CD4-positive, alpha-beta T cell (primary cell): ENCODE measurements around the gene DOLPP1. TPM values are rescaled to one million over a fixed set of nuclear protein-coding genes. Genes with fewer than 3 reads are reported as not detected.
A peak's percentile ranks its signal among the peaks of the same experiment; 100 is the strongest.

ENCODE experiments used
- ATAC-seq: fragments of 200-7000 bp; cut with Tn5 transposase; one replicate; pipeline ENCODE4 v1.10.0; 2022; ENCODE audit warnings: mild to moderate bottlenecking; ENCODE audit not compliant: poor library complexity
- CTCF ChIA-PET: fragments of 350-600 bp; sonication (Branson Sonifier 250); formaldehyde crosslinking; loops from one replicate; lab custom pipeline; 2021; ENCODE audit warnings: antibody characterized with exemption, inconsistent platforms; lab: Charles Lee
- POLR2A ChIA-PET: fragments of 350-600 bp; sonication (Branson Sonifier 250); formaldehyde crosslinking; loops from one replicate; lab custom pipeline; 2021; ENCODE audit warnings: antibody characterized with exemption, inconsistent platforms; lab: Charles Lee
- DNase-seq, 14 experiments: peaks; one replicate each; pipeline ENCODE4 v3.0.0-alpha.2; 2013 to 2020; ENCODE audit warnings: mixed read lengths in 2 of 14
- H3K27ac ChIP-seq, 2 donors: one replicate each; pipeline versions ENCODE4 v1.5.1 to v1.7.0; 2013; ENCODE audit warnings: low read length in 2 of 2, low read depth in 1 of 2, mild to moderate bottlenecking in 1 of 2
- H3K27me3 ChIP-seq, 2 experiments: 1 replicate in 1 of 2; 2 replicates in 1 of 2; pipeline versions ENCODE4 v1.6.1 to v1.7.0; 2013; ENCODE audit warnings: low read length in 2 of 2, control low read depth in 1 of 2, mild to moderate bottlenecking in 1 of 2, moderate library complexity in 1 of 2; ENCODE audit not compliant: insufficient read depth in 2 of 2, control insufficient read depth in 1 of 2
- H3K36me3 ChIP-seq: one replicate; pipeline ENCODE4 v1.6.1; 2013; ENCODE audit warnings: low read length, control low read depth; ENCODE audit not compliant: insufficient read depth
- H3K4me1 ChIP-seq: one replicate; pipeline ENCODE4 v1.6.1; 2013; ENCODE audit warnings: low read length, control low read depth; ENCODE audit not compliant: insufficient read depth
- H3K4me3 ChIP-seq: one replicate; pipeline ENCODE4 v1.5.1; 2013; ENCODE audit warnings: mild to moderate bottlenecking, low read length, moderate library complexity
- H3K9me3 ChIP-seq, 2 experiments: 1 replicate in 1 of 2; 2 replicates in 1 of 2; pipeline versions ENCODE4 v1.6.1 to v1.7.0; 2013; ENCODE audit warnings: low read length in 2 of 2, mild to moderate bottlenecking in 2 of 2, control low read depth in 1 of 2, moderate library complexity in 1 of 2; ENCODE audit not compliant: control insufficient read depth in 1 of 2, insufficient read depth in 1 of 2
- H3K27ac Mint-ChIP-seq: one replicate; pipeline ENCODE4 v1.8.0; 2020; ENCODE audit warnings: mixed read lengths
- H3K27me3 Mint-ChIP-seq: one replicate; pipeline ENCODE4 v1.8.0; 2021; ENCODE audit warnings: mixed read lengths
- H3K36me3 Mint-ChIP-seq: one replicate; pipeline ENCODE4 v1.8.0; 2021; ENCODE audit warnings: low read depth, mixed read lengths
- H3K4me1 Mint-ChIP-seq: one replicate; pipeline ENCODE4 v1.8.0; 2021; ENCODE audit warnings: low read depth, mixed read lengths
- H3K4me3 Mint-ChIP-seq: one replicate; pipeline ENCODE4 v1.8.0; 2020; ENCODE audit warnings: mild to moderate bottlenecking, mixed read lengths
- H3K9me3 Mint-ChIP-seq: one replicate; pipeline ENCODE4 v1.8.0; 2020; ENCODE audit warnings: mixed read lengths
- intact Hi-C, 2 experiments: fragments of 100-400 bp; cut with DNase I in 1 of 2; cut with micrococcal nuclease in 1 of 2; formaldehyde crosslinking; loops; one replicate each; pipeline versions ENCODE4 v1.15.1 to v1.9.0; 2023 to 2025; cut with DNase I, micrococcal nuclease
- total RNA-seq, 174 experiments: library from RNA in 2 of 174; stranded (reverse) in 2 of 174; gene quantifications; one replicate each; pipeline ENCODE4 v1.2.3 and lab custom pipeline; 2021 to 2026
- TF ChIP-seq, protein P1 (sequence below): fragments of 200-600 bp; IDR thresholded peaks from one replicate; pipeline ENCODE4 v1.8.0; 2022; ENCODE audit warnings: antibody characterized with exemption, mild to moderate bottlenecking

Gene DOLPP1
- total RNA-seq, 2 experiments from 2014 or later = 2.7 to 3.6 TPM

DNA sequence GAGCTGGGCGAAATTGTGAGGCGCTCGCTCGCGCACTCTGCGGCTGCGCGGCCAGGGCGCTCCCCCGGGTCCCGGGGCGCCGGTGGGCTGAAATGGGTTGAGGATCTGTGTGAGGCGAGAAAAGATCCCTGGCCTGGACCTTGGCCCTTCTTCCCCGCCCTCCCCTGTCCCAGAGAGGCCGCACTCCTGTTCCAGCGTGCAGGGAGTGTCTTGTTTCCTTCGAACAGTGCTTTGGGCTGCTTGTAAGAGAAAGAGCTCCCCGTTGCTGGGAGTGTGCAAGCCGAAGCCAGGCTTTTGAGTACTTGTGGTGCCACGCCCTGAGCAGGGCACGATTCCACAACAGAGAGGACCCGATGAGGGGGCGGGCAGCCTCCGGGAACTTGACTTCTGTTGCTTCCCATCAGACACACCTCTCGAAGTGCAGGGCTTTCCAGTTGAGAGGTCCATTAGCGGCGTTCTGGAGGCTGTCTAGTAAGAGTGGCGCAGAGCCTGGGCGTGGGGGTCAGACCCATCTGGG lies 535 bp downstream of the DOLPP1 start:
- Histone ChIP-seq H3K9me3 (no peaks in the 10 kb centered on the region), H3K27me3 (no peaks in the 10 kb centered on the region), H3K36me3 (peaks cover 22% of the 10 kb centered on the region), H3K4me3 (peak overlapping the region; percentile 91), H3K27ac (peak overlapping the region; percentile 57), H3K4me1 (peaks cover 39% of the 10 kb centered on the region)
- ATAC-seq (no peak), DNase-seq (no peak)
- Mint-ChIP-seq H3K27me3 (no peaks in the 10 kb centered on the region), H3K4me3 (peak overlapping the region; percentile 96), H3K4me1 (peaks cover 29% of the 10 kb centered on the region), H3K36me3 (peaks cover 7% of the 10 kb centered on the region), H3K9me3 (no peaks in the 10 kb centered on the region), H3K27ac (peak overlapping the region; percentile 81)
- POLR2A ChIA-PET = interaction anchor here (0.8 to 2.4 kb wide), 9 partner anchors 9 to 543 kb away, joined by 3 to 25 read pairs (median 4); partner anchors contain the start of genes CRAT, MIGA2, PTPA and SH3GLB2
- TF ChIP-seq, protein P1, sequence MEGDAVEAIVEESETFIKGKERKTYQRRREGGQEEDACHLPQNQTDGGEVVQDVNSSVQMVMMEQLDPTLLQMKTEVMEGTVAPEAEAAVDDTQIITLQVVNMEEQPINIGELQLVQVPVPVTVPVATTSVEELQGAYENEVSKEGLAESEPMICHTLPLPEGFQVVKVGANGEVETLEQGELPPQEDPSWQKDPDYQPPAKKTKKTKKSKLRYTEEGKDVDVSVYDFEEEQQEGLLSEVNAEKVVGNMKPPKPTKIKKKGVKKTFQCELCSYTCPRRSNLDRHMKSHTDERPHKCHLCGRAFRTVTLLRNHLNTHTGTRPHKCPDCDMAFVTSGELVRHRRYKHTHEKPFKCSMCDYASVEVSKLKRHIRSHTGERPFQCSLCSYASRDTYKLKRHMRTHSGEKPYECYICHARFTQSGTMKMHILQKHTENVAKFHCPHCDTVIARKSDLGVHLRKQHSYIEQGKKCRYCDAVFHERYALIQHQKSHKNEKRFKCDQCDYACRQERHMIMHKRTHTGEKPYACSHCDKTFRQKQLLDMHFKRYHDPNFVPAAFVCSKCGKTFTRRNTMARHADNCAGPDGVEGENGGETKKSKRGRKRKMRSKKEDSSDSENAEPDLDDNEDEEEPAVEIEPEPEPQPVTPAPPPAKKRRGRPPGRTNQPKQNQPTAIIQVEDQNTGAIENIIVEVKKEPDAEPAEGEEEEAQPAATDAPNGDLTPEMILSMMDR = no peak
- intact Hi-C loops = loop anchor here (2.0 kb wide), 3 partner anchors 29 to 53 kb away; partner anchors contain the start of genes CRAT (in 1 of the 2), MIGA2 (in 1 of the 2), PTPA (in 1 of the 2) and SH3GLB2 (in 1 of the 2)
- CTCF ChIA-PET = interaction anchor here (0.6 to 1.6 kb wide), 2 partner anchors 50 to 121 kb away, joined by 3 to 4 read pairs; no protein-coding TSS in a partner anchor

DNA sequence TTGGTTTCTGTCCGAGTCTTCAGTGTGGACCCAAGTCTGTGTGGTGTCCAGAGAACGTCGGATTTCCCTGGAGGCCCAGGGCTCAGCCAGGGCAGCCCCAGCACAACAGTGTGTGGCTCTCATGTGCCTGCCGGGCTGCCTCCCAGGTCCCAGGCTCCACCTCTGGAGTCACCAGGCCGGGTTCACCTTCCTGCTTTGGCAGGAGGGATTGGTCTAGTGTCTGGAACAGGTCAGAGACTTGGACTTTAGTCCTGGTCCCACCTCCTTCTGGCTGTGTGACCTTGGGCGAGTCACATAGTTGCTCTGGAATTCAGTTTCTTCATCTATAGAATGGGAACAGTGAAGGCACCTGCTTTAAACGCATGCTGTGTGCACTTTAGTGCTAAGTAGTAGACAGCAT lies 3.2 kb downstream of the DOLPP1 start:
- Histone ChIP-seq H3K27ac (no peak overlapping the region), H3K4me1 (peaks cover 39% of the 10 kb centered on the region), H3K27me3 (no peaks in the 10 kb centered on the region), H3K9me3 (no peaks in the 10 kb centered on the region), H3K36me3 (peaks cover 43% of the 10 kb centered on the region), H3K4me3 (no peak overlapping the region)
- no peak for DNase-seq
- intact Hi-C loops = no loop called here
- ChIA-PET CTCF (no interaction called here), POLR2A (no interaction called here)
- ATAC-seq = no peak
- no peak overlapping the region for H3K4me3 Mint-ChIP-seq
- H3K36me3 Mint-ChIP-seq = peaks cover 23% of the 10 kb centered on the region
- TF ChIP-seq, protein P1 = no peak
- H3K27ac Mint-ChIP-seq = no peak overlapping the region
- H3K27me3 Mint-ChIP-seq = no peaks in the 10 kb centered on the region
- H3K9me3 Mint-ChIP-seq = no peaks in the 10 kb centered on the region
- peaks cover 29% of the 10 kb centered on the region for H3K4me1 Mint-ChIP-seq

DNA sequence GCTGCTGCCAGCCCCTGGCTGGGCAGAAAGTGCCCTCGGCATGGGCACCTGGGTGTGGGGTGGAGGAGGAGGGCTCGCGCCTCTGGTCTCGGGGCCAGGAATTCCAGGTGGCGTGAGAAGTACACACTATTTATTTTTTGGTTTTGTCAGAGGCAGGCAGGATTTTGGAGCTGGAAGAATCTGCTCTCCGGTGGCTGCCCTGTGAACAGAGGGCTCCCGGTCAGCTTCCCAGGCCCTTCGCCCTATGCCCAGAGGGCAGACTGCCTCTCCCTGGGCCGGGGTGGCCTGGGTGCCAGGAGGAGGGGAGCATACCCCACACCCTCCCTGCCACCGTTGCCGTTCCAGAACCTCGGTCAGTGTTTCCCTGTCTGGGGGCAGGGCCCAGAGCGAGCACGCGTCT lies 8.3 kb downstream of the DOLPP1 start:
- POLR2A ChIA-PET = interaction anchor here (0.6 kb wide), 1 partner anchor 98 kb away, joined by 3 read pairs; no protein-coding TSS in a partner anchor
- H3K4me3 Mint-ChIP-seq = no peak overlapping the region
- peaks cover 3% of the 10 kb centered on the region for H3K4me1 ChIP-seq
- CTCF ChIA-PET = no interaction called here
- TF ChIP-seq, protein P1 = no peak
- H3K9me3 ChIP-seq = no peaks in the 10 kb centered on the region
- intact Hi-C loops = no loop called here
- no peaks in the 10 kb centered on the region for H3K27me3 ChIP-seq
- DNase-seq (no peak), ATAC-seq (no peak)
- no peak overlapping the region for H3K4me3 ChIP-seq
- no peaks in the 10 kb centered on the region for H3K9me3 Mint-ChIP-seq
- H3K36me3 ChIP-seq = peaks cover 50% of the 10 kb centered on the region
- no peak overlapping the region for H3K27ac Mint-ChIP-seq
- no peak overlapping the region for H3K27ac ChIP-seq
- H3K36me3 Mint-ChIP-seq = peaks cover 35% of the 10 kb centered on the region
- no peaks in the 10 kb centered on the region for H3K4me1 Mint-ChIP-seq
- H3K27me3 Mint-ChIP-seq = no peaks in the 10 kb centered on the region
